NCI-H1417 (cell line): ENCODE measurements around the gene APOL4.
"Not testable (repeated sequence)": the region's sequence is repeated elsewhere in the genome, so short reads cannot be mapped to it uniquely, and the experiment has no call there.

ENCODE experiments used
- DNase-seq, 3 experiments: peaks; one replicate each; lab custom pipeline; 2025; lab: John Stamatoyannopoulos, UW

APOL4 gene

DNA sequence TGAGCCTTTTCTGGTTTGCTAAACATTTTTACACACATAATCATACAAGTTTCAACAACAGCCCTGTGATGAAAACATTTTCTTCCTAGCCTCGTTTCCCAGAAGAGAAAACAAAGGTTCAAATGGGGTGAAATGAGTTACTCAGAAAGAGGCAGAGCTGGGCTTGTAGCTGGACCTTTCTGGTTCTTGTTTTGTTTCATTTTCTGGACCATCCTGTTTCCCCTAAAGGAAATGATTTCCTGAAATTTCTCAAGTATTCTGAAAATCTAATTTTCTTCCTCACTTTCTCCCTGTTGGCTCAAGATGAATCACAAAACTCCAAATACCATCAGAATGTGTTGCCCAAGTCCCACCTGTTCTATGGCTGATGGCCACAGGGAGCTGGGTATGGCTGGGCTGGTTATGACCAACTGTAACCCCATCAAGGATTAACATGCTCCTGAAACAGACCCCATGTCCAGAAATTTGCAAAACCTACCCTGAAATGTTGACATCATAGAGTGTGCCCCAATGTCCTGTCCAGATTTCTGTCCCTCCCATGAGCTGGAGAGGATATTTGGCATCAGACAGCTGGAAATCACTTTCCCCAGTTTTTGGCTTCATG, 6.7 kb upstream of the APOL4 start:
- no peak for DNase-seq

DNA sequence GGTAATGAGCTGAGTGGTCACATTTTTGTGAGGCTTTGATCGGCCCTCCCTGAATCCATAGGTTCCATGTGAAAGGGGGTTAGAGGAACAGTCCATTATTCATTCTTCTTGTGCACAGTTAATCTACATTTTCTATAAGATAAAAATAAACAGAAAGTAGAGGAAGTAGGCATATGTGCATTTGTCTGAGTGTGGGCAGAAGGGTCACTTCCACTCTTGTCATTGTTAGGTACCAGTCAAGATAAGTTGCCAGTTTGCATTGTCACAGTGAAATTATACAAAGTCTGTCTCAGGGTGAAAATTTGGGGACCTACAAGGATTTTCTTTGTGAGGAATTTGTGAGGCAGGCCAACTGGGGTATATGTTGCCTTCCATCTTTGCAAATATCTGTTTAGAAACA, 4.6 kb upstream of the APOL4 start:
- DNase-seq = no peak

DNA sequence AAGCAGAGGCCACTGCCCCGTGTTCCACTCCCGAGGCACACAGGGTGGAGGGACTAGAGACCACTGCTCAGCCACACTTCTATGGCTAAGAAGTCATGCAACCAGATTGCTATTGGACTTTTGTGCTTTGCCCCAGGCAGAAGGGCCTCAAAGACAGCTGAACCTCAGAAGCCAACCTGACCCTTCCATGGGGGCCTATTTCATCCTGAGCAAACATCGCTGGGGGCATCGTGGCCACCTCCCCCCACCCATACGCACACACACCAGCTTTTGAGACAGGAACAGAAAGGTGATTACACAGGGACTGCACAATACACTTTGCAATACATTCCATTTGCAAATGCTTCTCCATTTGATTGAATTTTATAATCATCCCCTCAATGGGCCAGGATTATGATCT, 4.0 kb upstream of the APOL4 start:
- DNase-seq = not testable (repeated sequence)

DNA sequence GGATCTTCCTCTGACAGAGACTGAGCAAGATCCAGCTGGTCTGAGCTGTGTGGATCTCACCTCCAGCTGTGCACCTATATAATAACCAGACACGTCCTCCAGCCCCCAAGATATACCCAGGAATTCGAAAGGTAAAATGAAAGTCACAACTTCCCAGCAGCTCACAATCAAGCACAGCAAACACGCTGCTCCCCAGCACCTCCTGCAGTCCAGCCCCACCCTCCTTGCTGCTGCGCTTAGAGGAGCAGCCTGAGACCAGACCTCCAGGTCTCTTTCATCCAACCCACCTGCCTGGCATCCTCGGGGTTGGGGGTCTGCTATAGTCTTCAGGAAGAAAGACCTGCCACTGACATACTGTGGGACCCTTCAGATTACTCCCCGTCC, 3.0 kb upstream of the APOL4 start:
- peak in 2 of 3 experiments; percentile 8 to 33 for DNase-seq

DNA sequence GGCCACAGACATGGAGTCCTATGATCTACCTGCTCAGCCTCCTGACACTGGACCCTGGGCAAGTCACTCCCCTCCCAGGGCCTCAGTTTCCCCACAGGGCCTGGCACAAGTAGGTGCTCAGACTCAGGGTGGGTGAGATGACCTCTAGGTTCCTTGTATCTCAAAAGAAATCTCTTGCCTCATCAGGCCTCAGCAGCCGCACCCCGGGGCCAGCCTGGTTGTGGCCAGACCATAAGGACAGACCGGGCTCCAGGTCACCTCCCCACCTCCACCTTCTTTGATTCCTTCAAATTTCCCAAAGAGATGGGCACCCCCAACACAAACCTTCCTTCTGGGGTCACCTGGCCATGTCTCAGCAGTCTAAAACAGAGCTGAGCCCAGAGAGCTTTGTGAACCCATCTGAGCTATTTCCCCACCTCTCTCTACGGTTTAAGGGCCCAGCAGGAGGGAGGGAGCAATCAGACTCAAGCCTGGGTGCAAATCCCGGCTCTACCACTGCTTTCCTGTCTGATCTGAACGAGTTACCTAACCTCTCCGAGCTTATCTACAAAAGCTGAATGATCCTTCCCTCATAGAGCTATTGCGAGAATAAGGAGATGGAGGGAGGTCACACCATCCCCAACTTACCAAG, 2.5 kb upstream of the APOL4 start:
- peak in 2 of 3 experiments; percentile 10 to 33 for DNase-seq

DNA sequence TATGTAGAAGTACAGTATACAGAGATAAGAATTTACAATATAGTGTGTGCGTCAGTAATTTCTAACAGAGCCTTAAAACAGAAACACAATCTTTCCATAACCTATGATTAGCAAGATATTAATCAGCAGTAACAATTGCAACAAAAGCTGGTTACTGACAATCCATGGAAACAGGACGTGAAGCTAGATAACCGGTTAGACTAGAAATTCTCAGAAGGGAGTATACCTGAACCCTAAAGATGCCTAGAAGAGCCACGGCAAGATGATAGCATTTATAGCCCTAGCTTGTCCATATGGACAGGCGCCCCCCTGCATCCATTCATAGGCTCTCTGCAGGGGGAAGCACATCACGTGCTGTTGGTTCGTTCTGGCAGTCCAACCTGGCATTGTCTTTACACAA, 1.8 kb upstream of the APOL4 start:
- DNase-seq = peak in 2 of 3 experiments; percentile 63 to 87

DNA sequence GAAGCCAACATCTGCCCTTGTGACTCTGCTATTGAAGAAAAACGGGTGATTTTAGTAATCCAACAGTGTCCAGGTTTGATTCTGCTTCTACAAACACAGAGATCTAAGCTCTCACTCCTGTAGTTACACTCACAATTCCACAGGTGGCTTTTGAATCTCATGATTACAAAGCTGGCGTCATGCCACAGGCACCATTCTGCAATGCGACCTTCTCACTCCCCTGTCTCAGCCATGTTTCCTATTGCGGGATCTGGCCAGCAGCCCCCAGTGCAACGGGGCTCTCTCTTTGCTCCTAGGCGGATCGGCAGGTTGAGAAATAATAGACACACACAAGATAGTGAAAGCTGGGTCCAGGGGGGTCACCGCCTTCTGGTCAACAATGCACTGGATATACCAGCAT, 1.3 kb upstream of the APOL4 start:
- DNase-seq = peak in 2 of 3 experiments; percentile 68 to 83

DNA sequence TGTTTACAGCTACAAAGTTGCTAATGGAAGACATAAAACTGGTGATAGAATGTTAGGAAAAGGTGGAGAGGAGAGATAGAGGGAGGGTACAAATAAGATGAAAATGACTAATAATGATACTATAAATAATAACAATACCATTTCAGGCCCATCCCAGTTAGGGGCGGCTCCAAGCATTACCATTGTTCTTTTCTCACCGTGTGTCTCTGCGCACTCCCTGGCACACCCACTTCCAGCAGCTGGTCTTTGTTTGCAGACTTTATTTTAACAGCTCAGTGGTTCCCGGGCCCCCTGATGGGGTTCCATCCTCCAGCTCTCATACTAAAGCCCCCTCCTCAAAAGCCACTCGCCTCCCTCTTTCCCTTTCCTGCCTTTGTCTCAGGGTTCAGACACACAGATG, 584 bp downstream of the APOL4 start:
- not testable (repeated sequence) for DNase-seq

DNA sequence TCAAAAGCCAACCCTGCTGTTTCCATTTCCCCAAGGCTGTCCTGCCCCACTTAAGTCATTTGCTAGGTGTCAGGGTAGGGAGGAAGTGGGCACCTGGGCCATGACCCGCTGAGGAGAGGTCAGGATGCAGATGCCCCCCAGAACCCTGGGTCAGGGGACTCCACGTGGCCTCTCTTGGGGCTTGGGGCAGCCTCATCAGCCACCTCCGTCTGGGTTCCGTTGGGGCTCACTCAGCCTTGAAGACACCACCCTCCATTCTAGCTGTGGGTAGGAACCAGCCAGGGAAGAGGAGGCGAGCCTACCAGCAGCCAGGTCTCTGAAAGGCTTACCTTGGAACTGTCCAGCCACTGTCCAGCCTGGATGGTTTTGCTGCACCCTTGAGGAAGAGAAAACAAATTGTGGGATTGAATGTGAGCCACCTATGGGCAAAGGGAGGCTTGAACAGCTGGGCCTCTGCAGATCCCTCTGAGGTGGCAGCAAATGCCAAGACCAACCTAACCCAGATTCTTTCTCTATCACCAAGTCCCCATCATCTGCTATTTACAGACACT, 2.5 kb downstream of the APOL4 start:
- DNase-seq = no peak

DNA sequence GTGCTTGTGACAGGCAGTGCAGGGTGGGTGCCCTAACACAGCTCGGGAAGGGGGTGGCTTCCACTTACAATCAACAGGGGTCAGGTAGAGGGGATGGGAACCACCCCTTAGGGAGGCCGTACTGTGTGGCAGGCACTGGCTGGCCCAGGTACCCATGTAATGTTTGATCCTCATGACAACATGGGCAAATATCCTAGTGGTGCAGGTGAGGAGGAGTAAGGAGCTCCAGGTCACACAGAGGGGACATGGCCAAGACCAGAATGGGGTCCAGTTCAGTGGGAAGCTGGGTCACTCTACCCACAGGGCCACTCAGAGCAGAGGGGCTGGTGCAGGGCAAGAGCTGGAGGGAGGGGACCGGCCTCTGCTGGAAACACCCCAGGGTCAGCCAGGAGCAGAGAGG, 3.1 kb downstream of the APOL4 start:
- no peak for DNase-seq

DNA sequence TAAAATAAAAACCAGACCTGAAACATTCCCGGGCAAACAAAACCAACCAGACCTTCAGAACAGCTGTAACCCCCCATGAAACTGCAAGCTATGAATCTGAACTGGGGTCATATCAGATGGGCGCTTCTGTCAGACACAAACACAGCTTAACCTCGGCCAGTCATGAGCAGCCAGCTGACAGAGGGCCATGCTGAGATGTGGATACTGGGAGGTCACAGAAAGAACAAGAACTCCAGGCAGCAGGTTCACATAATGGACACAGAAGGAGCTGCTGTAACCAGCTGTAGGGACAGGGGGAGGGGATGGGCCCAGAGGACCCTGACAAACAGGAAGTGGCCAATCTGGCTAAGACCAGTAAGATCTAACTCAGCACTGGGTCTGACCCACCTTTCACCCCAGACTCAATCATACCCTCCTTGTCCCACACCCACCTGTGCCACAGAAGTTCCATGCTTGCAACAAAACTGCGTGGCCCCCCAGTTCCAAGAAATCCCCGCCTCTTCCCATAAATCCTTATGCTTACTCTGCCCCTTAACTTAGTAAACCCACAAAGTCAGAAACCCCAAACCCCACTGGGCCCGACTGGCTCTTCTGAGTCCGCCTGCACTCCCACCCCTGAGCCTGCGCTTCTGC, 4.0 kb downstream of the APOL4 start:
- DNase-seq = peak in 2 of 3 experiments; percentile 15 to 48

DNA sequence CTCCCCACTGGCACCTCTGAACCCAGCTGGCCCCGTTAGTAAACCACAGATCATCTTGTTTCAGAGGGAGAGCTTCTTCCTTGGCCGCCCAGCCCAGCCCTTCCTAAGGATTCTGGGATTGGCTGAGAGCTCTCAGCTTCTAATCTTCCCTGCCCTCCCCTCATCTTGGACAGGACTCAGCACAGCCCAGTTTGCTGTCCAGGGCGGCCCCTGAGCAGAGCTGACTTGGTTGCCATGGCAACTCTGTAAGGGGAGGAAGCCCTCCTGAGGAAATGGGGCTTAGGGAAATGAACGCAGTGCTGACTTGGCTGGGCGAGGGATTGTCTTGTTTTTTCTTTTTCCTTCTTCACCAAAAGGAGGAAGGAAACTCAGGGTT, 4.6 kb downstream of the APOL4 start:
- peak in 1 of 3 experiments; percentile 61 for DNase-seq

DNA sequence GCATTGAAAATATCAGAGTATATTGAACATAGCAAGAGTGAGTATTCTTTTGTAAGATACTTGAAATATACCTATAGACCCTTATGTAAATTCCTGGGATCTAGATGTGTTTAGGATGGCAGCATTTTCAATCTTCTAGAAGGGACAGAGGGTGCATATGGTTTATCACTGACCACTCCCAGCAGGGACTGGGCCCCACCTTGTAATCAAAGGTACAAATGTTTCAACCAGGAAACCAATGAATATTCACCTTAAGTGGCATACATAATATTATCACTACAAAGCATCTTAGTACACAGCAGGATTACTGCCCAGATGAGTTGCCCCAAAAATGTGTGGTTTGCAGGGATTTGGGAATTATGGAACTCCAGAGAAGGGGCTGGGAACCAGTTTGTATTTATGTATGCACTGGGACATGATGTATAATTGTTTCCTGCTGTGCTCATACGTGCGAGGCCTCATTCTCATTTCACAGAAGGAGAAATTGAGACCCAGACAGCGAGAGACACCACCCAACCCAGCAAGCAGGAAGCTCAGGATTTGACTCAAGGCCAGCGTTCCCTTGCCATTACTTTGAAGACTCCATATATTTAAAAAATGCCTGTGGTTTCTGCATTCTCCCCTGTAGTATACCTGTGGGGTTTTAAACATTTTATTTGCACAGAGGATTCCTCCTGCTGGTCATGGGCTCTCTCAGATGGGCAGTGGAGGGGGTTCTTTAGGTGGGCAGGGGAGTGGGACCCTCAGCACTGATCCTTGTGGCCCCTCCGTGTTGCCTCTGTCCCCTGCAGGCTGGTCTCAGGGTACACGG, 5.2 kb downstream of the APOL4 start:
- peak in 1 of 3 experiments; percentile 20 for DNase-seq

DNA sequence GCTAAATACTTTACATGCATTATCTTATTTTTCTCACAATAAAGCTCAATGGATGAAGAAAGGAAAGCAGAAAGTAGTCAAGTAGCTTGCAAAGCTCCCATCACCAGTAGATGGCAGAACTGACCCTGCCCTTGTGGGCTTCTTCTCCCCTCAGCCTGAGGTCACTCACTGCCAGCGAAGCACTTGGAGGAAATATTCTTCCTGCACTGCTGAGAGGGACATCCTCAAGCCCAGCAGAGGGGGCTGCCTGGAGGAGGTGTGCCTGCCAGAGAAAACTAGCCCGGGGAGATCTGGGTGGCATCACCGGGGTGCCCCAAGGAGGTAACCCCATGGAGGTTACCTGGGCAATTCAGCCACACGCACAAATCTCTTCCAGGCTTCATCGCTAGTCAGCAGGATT, 6.6 kb downstream of the APOL4 start:
- peak; percentile 27 to 67 (median 43) for DNase-seq

DNA sequence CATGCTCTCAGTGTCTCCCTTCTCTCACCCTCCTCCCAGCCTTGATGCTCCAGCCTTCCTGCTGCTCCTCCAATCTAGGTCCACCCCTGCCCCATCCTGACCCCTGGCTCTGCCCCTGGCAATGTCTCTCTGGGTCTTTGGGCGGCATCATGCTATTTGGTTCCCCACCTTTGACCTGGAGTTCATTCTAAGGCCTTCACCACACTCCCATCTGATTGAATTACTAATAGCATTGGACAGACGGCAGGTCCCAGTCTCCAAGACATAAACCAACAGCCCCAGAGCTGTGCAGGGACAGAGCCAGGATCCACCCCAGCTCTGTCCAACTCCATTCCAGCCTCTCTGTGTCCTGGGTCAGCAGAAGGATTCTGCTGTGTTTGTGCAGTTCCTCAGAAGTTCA, 7.2 kb downstream of the APOL4 start:
- no peak for DNase-seq

DNA sequence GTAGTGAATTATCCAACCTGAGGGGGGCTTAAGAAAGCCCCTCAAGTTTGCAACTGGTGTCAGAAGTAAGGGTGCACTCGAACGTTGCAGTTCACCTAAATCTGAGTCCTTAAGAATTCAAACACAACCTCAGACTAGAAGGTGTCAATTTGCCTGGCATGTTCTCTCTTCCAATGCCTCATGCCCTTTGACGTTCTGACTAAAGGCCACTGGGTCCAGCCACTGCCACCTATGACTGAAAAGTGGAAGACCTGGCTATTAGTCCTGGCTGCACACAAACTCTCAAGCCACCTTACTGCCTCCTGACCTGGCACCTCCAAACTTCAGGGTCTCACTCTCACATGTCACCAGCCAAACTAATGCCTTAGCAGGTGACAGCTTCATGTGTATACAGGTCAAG, 8.0 kb downstream of the APOL4 start:
- no peak for DNase-seq

DNA sequence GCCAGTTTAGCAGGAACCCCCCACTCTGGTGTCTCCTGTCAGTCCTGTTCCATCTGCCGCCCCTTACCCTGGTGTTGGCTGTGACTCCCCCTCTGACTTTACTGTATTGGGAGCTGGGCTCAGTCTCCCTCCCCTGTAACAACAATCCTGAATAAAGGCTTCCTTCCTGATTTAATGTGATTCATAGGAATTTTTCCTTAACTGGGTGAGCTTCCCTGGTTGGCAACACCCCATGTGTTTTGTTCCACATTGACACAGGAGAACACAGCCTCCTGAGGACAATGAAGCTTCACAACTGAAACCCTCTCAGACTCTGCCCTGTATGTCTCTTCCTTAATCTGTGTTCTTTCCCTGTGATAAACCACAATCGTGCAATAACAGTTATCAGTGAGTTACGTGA, 8.4 kb downstream of the APOL4 start:
- no peak for DNase-seq

DNA sequence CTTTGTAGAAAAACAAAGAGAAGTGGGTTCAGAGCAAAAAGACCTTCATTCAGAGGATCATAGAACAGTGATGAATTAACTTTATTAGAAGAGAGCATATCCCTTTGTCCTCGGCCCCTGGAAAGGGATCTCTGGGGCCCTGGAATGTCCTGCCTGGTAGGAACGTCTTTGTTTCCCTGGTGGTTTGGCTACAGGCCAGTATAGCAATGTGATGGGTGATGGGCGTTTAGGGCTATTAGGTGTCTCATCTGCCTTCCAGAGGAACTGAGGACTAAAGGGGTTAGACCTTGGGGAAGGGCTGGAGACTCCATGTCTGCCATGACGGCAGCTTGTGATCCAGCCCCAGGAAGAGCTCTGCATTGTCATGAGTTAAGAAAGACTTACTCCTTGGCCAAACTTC, 9.1 kb downstream of the APOL4 start:
- no peak for DNase-seq

DNA sequence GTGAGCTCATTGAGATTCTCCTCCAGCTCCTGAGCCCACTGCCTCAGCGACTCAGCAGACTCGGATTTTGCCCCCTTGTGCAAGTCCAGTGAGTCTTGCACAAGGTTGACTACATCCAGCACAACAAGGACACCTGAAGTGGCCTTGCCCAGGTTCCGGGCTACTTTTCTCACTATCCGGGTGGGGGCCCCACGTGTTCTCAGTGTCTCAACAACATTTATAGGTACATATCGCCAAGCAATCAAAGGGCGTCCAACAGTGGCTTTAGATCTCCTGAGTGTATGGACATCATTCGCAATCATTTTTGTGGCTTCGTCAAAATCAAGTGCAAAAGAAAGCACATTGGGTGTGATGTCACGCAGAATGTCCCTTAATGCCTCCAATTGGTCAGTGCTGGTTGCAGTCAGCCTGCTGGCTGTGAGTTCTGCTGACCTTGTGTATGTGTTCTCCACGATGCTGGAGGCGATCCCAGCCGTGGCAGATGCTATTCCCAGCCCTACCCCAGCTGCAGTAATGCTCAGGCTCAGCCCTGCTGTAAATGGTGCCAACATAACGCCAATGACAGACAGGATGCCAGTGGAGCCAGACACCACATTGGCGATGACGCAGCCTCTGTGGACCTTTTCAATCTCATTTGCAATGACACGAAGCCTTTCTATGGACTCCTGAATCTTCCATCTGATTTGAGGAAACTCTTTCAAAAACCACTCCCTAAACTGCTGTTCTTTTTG, 10.3 kb downstream of the APOL4 start:
- DNase-seq = no peak

DNA sequence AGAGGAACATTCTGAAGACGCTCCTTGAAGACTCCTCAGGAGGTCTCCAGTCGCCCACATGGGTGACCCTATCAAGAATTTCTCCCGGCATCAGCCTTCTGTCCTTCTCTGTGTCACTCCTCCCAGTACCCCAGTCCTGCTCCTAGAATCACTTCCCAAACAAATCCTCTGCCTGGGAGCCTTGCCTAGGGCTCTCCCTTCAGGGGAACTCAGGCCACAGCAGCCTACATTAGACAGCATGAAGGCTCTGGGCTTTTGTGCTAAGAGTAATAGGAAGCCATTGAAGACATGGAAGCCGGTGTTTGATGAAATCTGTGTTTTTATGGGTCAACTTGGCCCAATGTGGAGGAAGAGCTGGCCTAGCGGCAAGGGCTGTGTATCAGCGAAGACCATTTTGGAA, 13.7 kb downstream of the APOL4 start:
- DNase-seq = not testable (repeated sequence)

DNA sequence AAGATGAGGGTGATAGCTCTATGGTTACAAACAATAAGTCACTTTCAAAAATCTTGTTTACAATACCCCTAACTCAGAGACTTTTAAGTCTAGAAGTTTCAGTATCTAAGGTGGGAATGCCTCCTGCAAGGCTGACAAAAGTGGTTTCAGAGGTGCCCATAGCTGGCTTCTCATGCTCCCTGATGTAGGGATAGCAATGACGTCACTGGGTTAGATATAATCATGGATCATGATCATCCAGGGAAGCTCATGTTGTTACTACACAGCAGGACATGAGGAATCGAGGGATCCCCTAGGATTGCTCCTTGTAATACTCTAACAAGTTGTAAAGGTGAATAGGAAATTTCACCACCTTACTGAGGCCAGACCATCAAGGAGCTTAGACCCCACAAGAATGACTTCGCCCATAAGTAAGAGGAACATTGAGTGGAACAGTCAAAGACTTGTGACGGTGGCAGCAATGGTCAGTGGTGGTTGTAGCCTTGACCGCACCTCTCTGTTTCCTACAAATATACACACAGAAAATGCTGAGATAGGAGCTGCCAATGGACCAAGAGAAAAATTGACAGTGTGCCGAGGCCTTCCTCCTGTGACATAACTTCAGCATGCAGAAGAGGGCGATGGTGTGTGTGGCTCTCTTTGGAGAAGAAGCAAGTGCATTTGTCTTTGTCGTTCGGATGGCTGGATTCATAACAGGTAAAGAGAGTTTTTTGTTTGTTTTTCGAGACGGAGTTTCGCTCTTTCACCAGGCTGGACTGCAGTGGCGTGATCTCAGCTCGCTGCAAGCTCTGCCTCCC, 15.6 kb downstream of the APOL4 start:
- no peak for DNase-seq
